ENCODE measurements around the gene MS4A8.
"Not testable (repeated sequence)": the region's sequence is repeated elsewhere in the genome, so short reads cannot be mapped to it uniquely, and the experiment has no call there.

The MS4A8 gene, protein sequence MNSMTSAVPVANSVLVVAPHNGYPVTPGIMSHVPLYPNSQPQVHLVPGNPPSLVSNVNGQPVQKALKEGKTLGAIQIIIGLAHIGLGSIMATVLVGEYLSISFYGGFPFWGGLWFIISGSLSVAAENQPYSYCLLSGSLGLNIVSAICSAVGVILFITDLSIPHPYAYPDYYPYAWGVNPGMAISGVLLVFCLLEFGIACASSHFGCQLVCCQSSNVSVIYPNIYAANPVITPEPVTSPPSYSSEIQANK

DNA sequence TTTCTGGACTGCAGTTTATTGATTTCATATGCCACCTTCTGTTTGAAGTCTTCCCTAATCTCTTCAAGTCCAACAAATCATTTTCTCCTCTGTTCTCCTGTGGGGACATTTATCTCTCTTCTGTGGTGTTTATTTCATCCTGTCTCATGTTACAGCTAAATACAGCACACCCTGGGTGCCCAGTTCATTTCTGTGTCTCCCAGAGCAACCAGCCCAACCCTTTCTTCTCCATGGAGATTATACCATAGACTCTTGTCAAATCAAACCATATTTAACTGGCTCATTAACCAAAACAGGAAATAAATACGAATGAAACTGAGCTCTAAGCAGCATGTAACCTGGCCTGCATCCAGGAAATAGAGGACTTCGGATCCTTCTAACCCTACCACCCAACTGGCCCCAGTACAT, at the start of gene MS4A8:
TSS of gene MS4A8 (plus strand) at position 329 of the 408 bp plus-strand sequence. CDS start 1,249 bp downstream, outside the sequence.
- TF ChIP-seq, protein P1, sequence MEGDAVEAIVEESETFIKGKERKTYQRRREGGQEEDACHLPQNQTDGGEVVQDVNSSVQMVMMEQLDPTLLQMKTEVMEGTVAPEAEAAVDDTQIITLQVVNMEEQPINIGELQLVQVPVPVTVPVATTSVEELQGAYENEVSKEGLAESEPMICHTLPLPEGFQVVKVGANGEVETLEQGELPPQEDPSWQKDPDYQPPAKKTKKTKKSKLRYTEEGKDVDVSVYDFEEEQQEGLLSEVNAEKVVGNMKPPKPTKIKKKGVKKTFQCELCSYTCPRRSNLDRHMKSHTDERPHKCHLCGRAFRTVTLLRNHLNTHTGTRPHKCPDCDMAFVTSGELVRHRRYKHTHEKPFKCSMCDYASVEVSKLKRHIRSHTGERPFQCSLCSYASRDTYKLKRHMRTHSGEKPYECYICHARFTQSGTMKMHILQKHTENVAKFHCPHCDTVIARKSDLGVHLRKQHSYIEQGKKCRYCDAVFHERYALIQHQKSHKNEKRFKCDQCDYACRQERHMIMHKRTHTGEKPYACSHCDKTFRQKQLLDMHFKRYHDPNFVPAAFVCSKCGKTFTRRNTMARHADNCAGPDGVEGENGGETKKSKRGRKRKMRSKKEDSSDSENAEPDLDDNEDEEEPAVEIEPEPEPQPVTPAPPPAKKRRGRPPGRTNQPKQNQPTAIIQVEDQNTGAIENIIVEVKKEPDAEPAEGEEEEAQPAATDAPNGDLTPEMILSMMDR (conservative IDR thresholded peaks at IDR 0.05): no peak
- TF ChIP-seq ZFX (IDR thresholded peaks at IDR 0.05): no peak
- H3K27ac ChIP-seq: no peak within 1 kb of the TSS

GRCh38 chr11:60657888-60658287, 41.5 kb upstream of the MS4A8 start:
- TF ChIP-seq ZFX (IDR thresholded peaks at IDR 0.05): no peak
- TF ChIP-seq, protein P1 (conservative IDR thresholded peaks at IDR 0.05): no peak; the same call in 1 of the 2 replicates
- H3K27ac ChIP-seq: no peak overlapping the region

DNA sequence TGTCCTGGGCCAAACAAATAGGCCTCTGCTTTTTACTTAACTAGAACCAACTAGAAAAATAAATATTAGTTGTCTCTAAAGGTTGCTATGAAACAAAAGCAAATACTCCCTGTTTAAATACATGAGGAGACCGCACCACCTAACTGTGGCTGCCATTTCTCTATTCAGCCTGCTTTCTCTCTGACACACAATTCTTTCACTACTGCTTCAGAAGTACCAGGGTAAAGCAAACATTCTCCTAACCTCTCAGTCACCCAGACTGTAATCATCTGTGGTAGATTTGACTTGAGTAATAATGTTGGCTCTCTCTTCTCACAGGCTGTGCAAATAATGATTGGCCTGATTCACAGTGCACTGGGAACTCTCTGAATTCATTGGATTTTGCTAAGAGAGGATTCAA, 41.0 kb upstream of the MS4A8 start:
- TF ChIP-seq ZFX (IDR thresholded peaks at IDR 0.05): no peak
- TF ChIP-seq, protein P1 (conservative IDR thresholded peaks at IDR 0.05): no peak
- H3K27ac ChIP-seq: no peak overlapping the region

GRCh38 chr11:60672255-60672654, 27.2 kb upstream of the MS4A8 start:
- TF ChIP-seq, protein P1 (conservative IDR thresholded peaks at IDR 0.05): no peak
- TF ChIP-seq ZFX (IDR thresholded peaks at IDR 0.05): no peak
- H3K27ac ChIP-seq: no peak overlapping the region

- H3K27ac ChIP-seq: not testable (repeated sequence)
Observed at GRCh38 chr11:60678231-60678630, 21.2 kb upstream of the MS4A8 start.

DNA sequence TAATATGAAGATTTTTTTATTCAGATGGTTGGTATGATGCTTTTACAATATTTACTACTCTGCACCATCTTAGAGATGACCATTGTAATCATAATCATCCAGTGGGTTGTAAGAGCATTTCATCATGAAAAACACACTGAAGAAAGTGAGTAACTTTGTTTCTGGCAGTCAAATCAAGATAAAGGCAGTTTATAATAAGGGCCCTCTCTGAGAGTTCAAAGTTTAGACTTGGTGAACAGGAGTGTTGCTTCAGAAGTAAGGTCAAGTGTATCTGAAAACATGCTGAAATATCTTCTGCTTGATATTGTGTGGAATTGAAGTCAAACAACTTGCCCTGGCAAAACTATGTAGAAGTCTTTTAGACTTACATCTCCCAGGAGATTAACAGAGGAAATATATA, 19.5 kb upstream of the MS4A8 start:
- TF ChIP-seq, protein P1 (conservative IDR thresholded peaks at IDR 0.05): no peak
- no peak for TF ChIP-seq ZFX (IDR thresholded peaks at IDR 0.05)

GRCh38 chr11:60680455-60681119, 18.8 kb upstream of the MS4A8 start:
- H3K27ac ChIP-seq: no peak overlapping the region
- TF ChIP-seq ZFX (IDR thresholded peaks at IDR 0.05): no peak
- TF ChIP-seq, protein P1 (conservative IDR thresholded peaks at IDR 0.05): no peak

More for the DNA sequence above, 19.5 kb upstream of the MS4A8 start:
- no peak overlapping the region for H3K27ac ChIP-seq

DNA sequence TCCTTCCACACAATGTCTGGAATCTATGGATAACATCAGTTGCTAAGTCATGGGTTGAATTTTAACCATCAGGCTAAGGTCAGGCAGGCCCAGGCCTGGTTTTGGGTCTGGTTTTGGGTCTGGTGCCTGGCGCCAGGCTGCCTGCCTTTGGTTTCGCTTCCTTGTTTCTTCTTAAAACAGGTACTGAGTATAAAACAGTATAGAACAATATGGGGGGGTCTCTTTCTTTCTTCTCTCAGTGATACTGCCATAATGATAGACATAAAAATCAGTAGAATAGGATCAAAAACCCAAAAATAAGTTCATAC, 14.9 kb upstream of the MS4A8 start:
- not testable (repeated sequence) for H3K27ac ChIP-seq

Data from C4-2B (cell line).